H9 (cell line): Measurements from ENCODE around the gene HILPDA. TPM values are rescaled to one million over a fixed set of nuclear protein-coding genes. Genes with fewer than 3 reads are reported as not detected.

Source experiments
- DNase-seq: peaks from one replicate; pipeline ENCODE4 v3.0.0-alpha.2; 2017
- H2AFZ ChIP-seq: one replicate; pipeline ENCODE4 v1.6.1; 2013; ENCODE audit warnings: mild to moderate bottlenecking, low read length, control low read depth, moderate library complexity
- H2AK5ac ChIP-seq: 2 replicates; pipeline ENCODE4 v1.6.1; 2013; ENCODE audit warnings: low read length, control low read depth, mixed read lengths; ENCODE audit not compliant: insufficient read length
- H2BK120ac ChIP-seq: one replicate; pipeline ENCODE4 v1.6.1; 2013; ENCODE audit warnings: low read depth, mild to moderate bottlenecking, low read length, control low read depth, inconsistent platforms; ENCODE audit not compliant: poor library complexity, severe bottlenecking
- H2BK12ac ChIP-seq: 2 replicates; pipeline ENCODE4 v1.6.1; 2013; ENCODE audit warnings: low read length, control low read depth, mixed read lengths, low read depth; ENCODE audit not compliant: insufficient read length
- H2BK15ac ChIP-seq: 2 replicates; pipeline ENCODE4 v1.6.1; 2013; ENCODE audit warnings: low read depth, low read length, control low read depth
- H2BK20ac ChIP-seq: one replicate; pipeline ENCODE4 v1.6.1; 2013; ENCODE audit warnings: low read depth, mild to moderate bottlenecking, low read length, control low read depth, inconsistent platforms; ENCODE audit not compliant: poor library complexity, severe bottlenecking
- H2BK5ac ChIP-seq: 2 replicates; pipeline ENCODE4 v1.6.1; 2013; ENCODE audit warnings: low read length, control low read depth, mixed read lengths; ENCODE audit not compliant: insufficient read length
- H3K14ac ChIP-seq: 2 replicates; pipeline ENCODE4 v1.6.1; 2013; ENCODE audit warnings: low read length, control low read depth; ENCODE audit not compliant: insufficient read depth
- H3K18ac ChIP-seq: 2 replicates; pipeline ENCODE4 v1.6.1; 2013; ENCODE audit warnings: low read depth, mild to moderate bottlenecking, mixed read lengths, low read length, control low read depth; ENCODE audit not compliant: insufficient read length
- H3K23ac ChIP-seq: 2 replicates; pipeline ENCODE4 v1.6.1; 2013; ENCODE audit warnings: low read length, control low read depth, mixed read lengths, low read depth; ENCODE audit not compliant: insufficient read length
- H3K23me2 ChIP-seq: 2 replicates; pipeline ENCODE4 v1.6.1; 2013; ENCODE audit warnings: low read depth, mild to moderate bottlenecking, mixed read lengths, low read length, control low read depth; ENCODE audit not compliant: insufficient read length, poor library complexity, severe bottlenecking
- H3K27ac ChIP-seq: 2 replicates; pipeline ENCODE4 v1.5.1; 2013; ENCODE audit warnings: low read length, control low read depth, mixed read lengths, low read depth; ENCODE audit not compliant: insufficient read length
- H3K27me3 ChIP-seq: 2 replicates; pipeline ENCODE4 v1.6.1; 2013; ENCODE audit warnings: low read length, control low read depth, inconsistent platforms; ENCODE audit not compliant: insufficient read depth
- H3K4ac ChIP-seq: 2 replicates; pipeline ENCODE4 v1.6.1; 2013; ENCODE audit warnings: low read depth, mild to moderate bottlenecking, control low read depth, inconsistent platforms, low read length, moderate library complexity
- H3K4me1 ChIP-seq: 2 replicates; pipeline ENCODE4 v1.6.1; 2013; ENCODE audit warnings: low read length, control low read depth, inconsistent platforms; ENCODE audit not compliant: insufficient read depth
- H3K4me2 ChIP-seq: 2 replicates; pipeline ENCODE4 v1.6.1; 2013; ENCODE audit warnings: low read length, control low read depth, mixed read lengths; ENCODE audit not compliant: insufficient read length, insufficient read depth
- H3K56ac ChIP-seq: 2 replicates; pipeline ENCODE4 v1.6.1; 2013; ENCODE audit warnings: low read depth, mild to moderate bottlenecking, mixed read lengths, low read length, control low read depth; ENCODE audit not compliant: insufficient read length
- H3K79me1 ChIP-seq: 2 replicates; pipeline ENCODE4 v1.6.1; 2013; ENCODE audit warnings: low read depth, mild to moderate bottlenecking, moderate library complexity, low read length, control low read depth, inconsistent platforms; ENCODE audit not compliant: insufficient read depth, poor library complexity, severe bottlenecking
- H3K79me2 ChIP-seq: 2 replicates; pipeline ENCODE4 v1.6.1; 2013; ENCODE audit warnings: low read length, control low read depth, inconsistent platforms; ENCODE audit not compliant: insufficient read depth
- H3K9ac ChIP-seq: 2 replicates; pipeline ENCODE4 v1.6.1; 2013; ENCODE audit warnings: low read length, control low read depth, mixed read lengths; ENCODE audit not compliant: insufficient read length; ENCODE audit errors: extremely low read depth
- H3K9me3 ChIP-seq: one replicate; pipeline ENCODE4 v1.6.1; 2013; ENCODE audit warnings: low read depth, low read length, inconsistent platforms; ENCODE audit not compliant: control insufficient read depth
- H3T11ph ChIP-seq: one replicate; pipeline ENCODE4 v1.6.1; 2013; ENCODE audit warnings: mild to moderate bottlenecking, low read length, control low read depth, inconsistent platforms
- H4K20me1 ChIP-seq: one replicate; pipeline ENCODE4 v1.6.1; 2013; ENCODE audit not compliant: control insufficient read depth, insufficient read length, insufficient read depth
- H4K5ac ChIP-seq: 2 replicates; pipeline ENCODE4 v1.6.1; 2013; ENCODE audit warnings: low read depth, mild to moderate bottlenecking, mixed read lengths, low read length, control low read depth; ENCODE audit not compliant: insufficient read length
- H4K8ac ChIP-seq: replicated peaks from 2 replicates; pipeline ENCODE4 v1.6.1; 2013; ENCODE audit warnings: low read length, control low read depth, mixed read lengths, low read depth; ENCODE audit not compliant: insufficient read length
- H4K91ac ChIP-seq: 2 replicates; pipeline ENCODE4 v1.6.1; 2013; ENCODE audit warnings: low read depth, mild to moderate bottlenecking, moderate library complexity, mixed read lengths, low read length, control low read depth; ENCODE audit not compliant: insufficient read length
- H3K27ac Mint-ChIP-seq, 3 experiments: 2 replicates in 2 of 3; 3 replicates in 1 of 3; pipeline ENCODE4 v1.8.0; 2020 to 2021; ENCODE audit warnings: mixed read lengths in 3 of 3, mild to moderate bottlenecking in 1 of 3, moderate library complexity in 1 of 3
- H3K27me3 Mint-ChIP-seq: 2 replicates; pipeline ENCODE4 v1.8.0; 2021; ENCODE audit warnings: low read depth, mild to moderate bottlenecking, moderate library complexity, mixed read lengths
- H3K36me3 Mint-ChIP-seq, 3 experiments: 2 replicates in 2 of 3; 3 replicates in 1 of 3; pipeline ENCODE4 v1.8.0; 2020 to 2021; ENCODE audit warnings: low read depth in 3 of 3, mixed read lengths in 3 of 3; ENCODE audit not compliant: insufficient read depth in 1 of 3
- H3K4me1 Mint-ChIP-seq, 2 experiments: 2 replicates each; pipeline ENCODE4 v1.8.0; 2020; ENCODE audit warnings: mixed read lengths in 2 of 2
- H3K4me3 Mint-ChIP-seq, 2 experiments: 2 replicates in 1 of 2; 3 replicates in 1 of 2; pipeline ENCODE4 v1.8.0; 2020 to 2021; ENCODE audit warnings: mild to moderate bottlenecking in 2 of 2, mixed read lengths in 2 of 2, moderate library complexity in 1 of 2
- H3K9me3 Mint-ChIP-seq, 2 experiments: 2 replicates in 1 of 2; 3 replicates in 1 of 2; pipeline ENCODE4 v1.8.0; 2020; ENCODE audit warnings: mild to moderate bottlenecking in 2 of 2, mixed read lengths in 2 of 2, moderate library complexity in 1 of 2
- WGBS: extraction: QIAGEN DNeasy Blood & Tissue Kit; methylation state at CpG from one replicate; pipeline ENCODE4 v1.1.7; 2013; ENCODE audit warnings: missing lambda C conversion rate, low lambda C conversion rate, mixed read lengths; ENCODE audit not compliant: insufficient read length; ENCODE audit errors: extremely low coverage; 5-methylcytosine and 5-hydroxymethylcytosine counted together
- total RNA-seq: library from RNA; stranded (reverse); gene quantifications from 2 replicates; pipeline ENCODE4 v1.2.1, GENCODE V29; 2021
- TF ChIP-seq, protein P1 (sequence below): fragments of 200-600 bp; sonication (generic); conservative IDR thresholded peaks from 3 replicates; pipeline ENCODE4 v1.8.0; 2021; ENCODE audit warnings: antibody characterized with exemption, mild to moderate bottlenecking

The HILPDA gene
- total RNA-seq, 1 experiment from 2014 or later, result 23.3 TPM

DNA sequence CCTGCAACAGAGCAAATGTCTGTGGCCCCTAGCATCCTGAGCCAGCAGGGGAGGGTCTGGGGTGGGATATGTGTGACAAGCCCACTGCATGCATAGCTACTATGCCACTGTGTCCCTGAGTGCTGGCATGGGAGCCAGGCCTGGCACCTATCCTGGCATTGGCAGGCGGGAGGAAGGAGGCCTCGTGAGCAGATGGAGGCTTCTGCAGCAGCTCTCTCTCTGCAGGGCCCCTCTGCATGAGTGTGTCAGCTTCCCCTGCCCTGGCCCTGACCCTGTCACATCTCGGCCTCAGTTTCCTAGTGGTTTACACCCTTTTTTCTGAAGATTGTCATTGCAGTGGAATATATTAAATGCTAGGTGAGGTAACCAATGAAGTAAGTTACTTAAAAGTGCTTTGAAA, 32.8 kb upstream of the HILPDA start:
- Mint-ChIP-seq H3K36me3 (no peaks in the 10 kb centered on the region), H3K27ac (no peak overlapping the region), H3K4me3 (no peak overlapping the region), H3K27me3 (peaks cover 21% of the 10 kb centered on the region), H3K4me1 (no peaks in the 10 kb centered on the region), H3K9me3 (no peaks in the 10 kb centered on the region)
- H4K20me1 ChIP-seq, result no peaks in the 10 kb centered on the region
- H3K4me2 ChIP-seq, result no peak overlapping the region
- no peaks in the 10 kb centered on the region for H3K79me2 ChIP-seq
- H4K8ac ChIP-seq, result no peak overlapping the region
- H3K23ac ChIP-seq, result no peak overlapping the region
- H2BK20ac ChIP-seq, result no peak overlapping the region
- no peak overlapping the region for H2BK120ac ChIP-seq
- no peaks in the 10 kb centered on the region for H3K23me2 ChIP-seq
- TF ChIP-seq, protein P1, sequence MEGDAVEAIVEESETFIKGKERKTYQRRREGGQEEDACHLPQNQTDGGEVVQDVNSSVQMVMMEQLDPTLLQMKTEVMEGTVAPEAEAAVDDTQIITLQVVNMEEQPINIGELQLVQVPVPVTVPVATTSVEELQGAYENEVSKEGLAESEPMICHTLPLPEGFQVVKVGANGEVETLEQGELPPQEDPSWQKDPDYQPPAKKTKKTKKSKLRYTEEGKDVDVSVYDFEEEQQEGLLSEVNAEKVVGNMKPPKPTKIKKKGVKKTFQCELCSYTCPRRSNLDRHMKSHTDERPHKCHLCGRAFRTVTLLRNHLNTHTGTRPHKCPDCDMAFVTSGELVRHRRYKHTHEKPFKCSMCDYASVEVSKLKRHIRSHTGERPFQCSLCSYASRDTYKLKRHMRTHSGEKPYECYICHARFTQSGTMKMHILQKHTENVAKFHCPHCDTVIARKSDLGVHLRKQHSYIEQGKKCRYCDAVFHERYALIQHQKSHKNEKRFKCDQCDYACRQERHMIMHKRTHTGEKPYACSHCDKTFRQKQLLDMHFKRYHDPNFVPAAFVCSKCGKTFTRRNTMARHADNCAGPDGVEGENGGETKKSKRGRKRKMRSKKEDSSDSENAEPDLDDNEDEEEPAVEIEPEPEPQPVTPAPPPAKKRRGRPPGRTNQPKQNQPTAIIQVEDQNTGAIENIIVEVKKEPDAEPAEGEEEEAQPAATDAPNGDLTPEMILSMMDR, result no peak
- H3K27ac ChIP-seq, result no peak overlapping the region
- no peak overlapping the region for H3K18ac ChIP-seq
- no peak overlapping the region for H2AFZ ChIP-seq
- no peak overlapping the region for H3T11ph ChIP-seq
- no peak overlapping the region for H2BK5ac ChIP-seq
- no peak overlapping the region for H2AK5ac ChIP-seq
- H3K4me1 ChIP-seq, result no peaks in the 10 kb centered on the region
- H3K79me1 ChIP-seq, result no peaks in the 10 kb centered on the region
- H2BK15ac ChIP-seq, result no peak overlapping the region
- H3K14ac ChIP-seq, result no peak overlapping the region
- no peak overlapping the region for H3K56ac ChIP-seq
- H2BK12ac ChIP-seq, result no peak overlapping the region
- DNase-seq, result no peak
- H3K9ac ChIP-seq, result no peak overlapping the region
- no CpG with 5 or more reads among the region's 3 CpGs for WGBS
- no peak overlapping the region for H4K91ac ChIP-seq
- no peak overlapping the region for H4K5ac ChIP-seq
- no peak overlapping the region for H3K4ac ChIP-seq
- no peaks in the 10 kb centered on the region for H3K9me3 ChIP-seq
- no peaks in the 10 kb centered on the region for H3K27me3 ChIP-seq
